Muscle of back (tissue), 11 donors: ENCODE measurements around the gene NAA15. TPM values are rescaled to one million over a fixed set of nuclear protein-coding genes. Genes with fewer than 3 reads are reported as not detected.
"Not testable (repeated sequence)": the region's sequence is repeated elsewhere in the genome, so short reads cannot be mapped to it uniquely, and the experiment has no call there.

Experiments
- DNase-seq, 3 donors: peaks; one replicate each; pipeline versions ENCODE4 v3.0.0 to v3.0.0-alpha.2; 2013
- polyA plus RNA-seq, 10 donors: library from polyadenylated mRNA; unstranded; fragments of 120-200 nt; gene quantifications; one replicate each; pipeline ENCODE4 v1.2.1, GENCODE V29; 2013; ENCODE audit not compliant: insufficient read length in 10 of 10

NAA15 gene
- polyA plus RNA-seq, 10 donors = 22.5 to 38.1 (median 29.2) TPM

DNA sequence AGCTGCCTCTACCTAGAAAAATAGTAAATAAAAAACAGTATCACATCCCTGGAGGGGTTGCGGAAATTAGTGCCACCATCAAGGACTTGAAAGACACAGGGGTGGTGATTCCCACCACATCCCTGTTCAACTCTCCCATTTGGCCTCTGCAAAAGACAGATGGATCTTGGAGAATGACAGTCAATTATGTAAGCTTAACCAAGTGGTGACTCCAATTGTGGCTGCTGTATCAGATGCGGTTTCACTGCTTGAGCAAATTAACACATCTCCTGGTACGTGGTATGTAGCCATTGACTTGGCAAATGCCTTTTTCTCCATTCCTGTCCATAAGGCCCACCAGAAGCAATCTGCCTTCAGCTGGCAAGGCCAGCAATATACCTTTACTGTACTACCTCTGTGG, 143.6 kb downstream of the NAA15 start:
- not testable (repeated sequence) for DNase-seq

DNA sequence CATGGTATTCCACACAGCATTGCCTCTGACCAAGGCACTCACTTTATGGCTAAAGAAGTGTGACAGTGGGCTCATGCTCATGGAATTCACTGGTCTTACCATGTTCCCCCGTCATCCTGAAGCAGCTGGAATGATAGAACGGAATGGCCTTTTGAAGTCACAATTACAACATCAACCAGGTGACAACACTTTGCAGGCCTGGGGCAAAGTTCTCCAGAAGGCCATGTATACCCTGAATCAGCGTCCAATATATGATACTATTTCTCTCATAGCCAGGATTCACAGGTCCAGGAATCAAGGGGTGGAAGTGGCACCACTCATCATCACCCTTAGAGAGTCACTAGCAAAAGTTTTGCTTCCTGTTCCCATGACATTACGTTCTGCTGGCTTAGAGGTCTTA, 145.8 kb downstream of the NAA15 start:
- DNase-seq = not testable (repeated sequence)

DNA sequence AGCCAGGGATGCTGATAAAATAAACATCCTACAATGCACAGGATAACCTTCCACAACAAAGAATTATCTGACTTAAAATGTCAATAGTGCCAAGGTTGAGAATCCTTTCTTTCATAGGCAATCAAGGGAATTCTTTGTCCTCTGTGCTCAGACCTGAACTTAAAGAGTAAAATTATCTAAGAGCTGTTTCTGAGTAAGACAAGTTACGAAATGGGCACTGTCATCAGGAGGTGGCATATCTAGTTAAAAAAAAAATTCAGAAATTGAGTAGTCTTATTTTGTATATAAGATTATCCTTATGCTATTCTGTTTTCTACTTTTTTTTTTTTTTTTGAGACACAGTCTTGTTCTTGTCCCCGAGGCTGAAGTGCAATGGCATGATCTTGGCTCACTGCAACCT, 149.3 kb downstream of the NAA15 start:
- DNase-seq = no peak

DNA sequence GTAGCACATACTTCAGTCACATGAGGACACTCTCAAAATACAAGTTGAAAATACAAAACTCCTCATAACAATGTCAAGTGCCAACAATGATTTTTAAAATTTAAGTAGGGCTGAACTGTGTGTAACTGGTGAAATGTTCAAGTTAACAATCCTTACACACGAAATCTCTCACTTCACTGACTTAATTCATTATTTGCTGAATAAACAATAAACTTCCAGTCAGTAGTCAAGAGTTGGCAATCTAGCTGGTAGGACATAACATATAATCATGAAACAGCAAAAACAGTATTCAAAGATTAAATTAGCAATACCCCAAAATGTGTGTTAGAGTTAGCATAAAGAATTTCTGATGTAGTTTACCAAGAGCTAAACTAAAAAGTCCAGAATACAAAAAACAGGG, 150.7 kb downstream of the NAA15 start:
- DNase-seq = no peak

DNA sequence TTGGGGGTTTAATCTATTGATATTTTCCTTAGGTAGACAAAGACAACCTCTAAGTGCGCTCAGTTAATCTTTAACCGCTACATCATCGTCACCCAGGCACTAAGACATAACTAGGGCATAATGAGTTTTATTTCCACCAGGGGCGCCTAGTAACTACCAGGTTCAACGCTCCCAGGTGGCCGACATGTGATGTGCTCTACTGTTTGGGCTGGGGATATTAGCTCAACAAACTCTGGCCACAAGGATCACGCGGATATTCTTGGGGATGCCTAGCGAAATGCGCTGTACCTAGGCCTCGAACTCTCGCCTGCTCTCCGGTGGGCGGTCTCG, 151.7 kb downstream of the NAA15 start:
- DNase-seq = no peak

DNA sequence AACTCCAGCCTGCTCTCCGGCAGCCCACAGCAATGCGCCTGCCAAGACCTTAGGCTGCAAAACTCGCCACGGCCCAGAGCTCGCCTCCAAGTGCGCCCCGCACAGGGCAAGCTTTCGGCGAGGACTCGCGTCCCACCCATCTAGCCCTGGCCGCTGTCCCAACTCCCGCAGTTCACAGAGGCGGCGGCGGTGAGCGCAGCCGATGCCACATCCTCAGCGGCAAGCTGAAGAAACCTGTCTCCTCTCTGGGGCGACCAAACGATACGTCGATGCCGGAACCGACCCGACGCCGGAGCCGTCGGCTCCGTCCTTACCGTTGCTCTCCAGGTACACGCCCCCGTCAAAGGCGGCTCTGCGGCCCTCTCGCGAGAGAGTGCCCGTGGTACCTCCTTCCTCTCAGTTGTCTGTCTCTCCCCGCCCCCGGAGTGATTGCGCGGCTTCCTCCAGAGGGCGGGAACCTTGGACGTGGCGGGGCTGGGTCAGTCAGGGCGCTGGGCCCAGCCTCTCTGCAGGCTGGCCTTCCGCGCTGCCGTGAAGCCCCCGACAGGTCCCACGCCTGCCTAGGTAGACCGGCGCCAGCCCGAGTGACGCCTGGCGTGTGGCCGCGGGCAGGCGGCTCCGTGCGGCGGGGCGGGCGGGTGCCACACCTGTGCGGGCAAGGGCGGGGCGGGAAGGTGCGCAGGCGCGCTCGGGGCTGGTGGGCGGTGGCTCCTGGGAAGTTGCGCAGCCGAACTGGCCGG, 152.2 kb downstream of the NAA15 start:
- DNase-seq = peak; percentile 97 to 99 (median 98)

DNA sequence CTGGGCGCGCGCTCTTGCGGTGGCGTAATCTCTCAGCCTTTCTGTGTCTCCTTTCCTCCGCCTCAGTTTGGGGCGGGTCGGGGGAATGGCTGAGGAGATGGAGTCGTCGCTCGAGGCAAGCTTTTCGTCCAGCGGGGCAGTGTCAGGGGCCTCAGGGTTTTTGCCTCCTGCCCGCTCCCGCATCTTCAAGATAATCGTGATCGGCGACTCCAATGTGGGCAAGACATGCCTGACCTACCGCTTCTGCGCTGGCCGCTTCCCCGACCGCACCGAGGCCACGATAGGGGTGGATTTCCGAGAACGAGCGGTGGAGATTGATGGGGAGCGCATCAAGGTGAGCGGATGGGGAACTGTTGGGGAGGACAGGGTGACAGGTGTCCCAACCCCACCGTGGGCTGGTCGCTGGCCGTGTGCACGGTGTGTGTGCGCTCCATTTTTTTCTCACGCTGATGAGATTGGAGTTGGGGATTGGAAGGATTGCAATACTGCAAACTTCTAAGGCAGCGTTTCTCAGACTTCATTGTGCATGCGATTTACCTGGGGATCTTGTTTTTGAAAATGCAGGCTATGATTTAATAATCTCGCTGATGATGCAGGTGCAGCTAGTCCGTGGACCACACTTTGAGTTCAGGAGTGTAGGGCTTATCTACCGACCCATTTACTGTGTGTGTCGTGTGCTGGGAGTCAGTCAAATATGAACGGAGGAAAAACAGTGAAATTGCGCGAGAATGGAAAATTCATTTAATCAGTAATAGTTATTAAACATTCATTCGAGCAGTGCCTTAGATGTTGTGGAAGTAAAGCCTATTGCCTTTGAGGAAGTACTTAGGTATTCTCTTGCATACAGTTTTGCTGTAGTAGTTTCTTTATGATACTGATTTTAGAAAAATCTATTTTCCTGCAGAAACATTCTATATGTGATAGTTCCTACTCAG, 153.1 kb downstream of the NAA15 start, which contains the start of gene RAB33B:
Gene RAB33B, plus strand, starts transcription at position 11 of the 935 bp plus-strand sequence. Its CDS starts 75 bp downstream, at position 86.
- DNase-seq = no peak

DNA sequence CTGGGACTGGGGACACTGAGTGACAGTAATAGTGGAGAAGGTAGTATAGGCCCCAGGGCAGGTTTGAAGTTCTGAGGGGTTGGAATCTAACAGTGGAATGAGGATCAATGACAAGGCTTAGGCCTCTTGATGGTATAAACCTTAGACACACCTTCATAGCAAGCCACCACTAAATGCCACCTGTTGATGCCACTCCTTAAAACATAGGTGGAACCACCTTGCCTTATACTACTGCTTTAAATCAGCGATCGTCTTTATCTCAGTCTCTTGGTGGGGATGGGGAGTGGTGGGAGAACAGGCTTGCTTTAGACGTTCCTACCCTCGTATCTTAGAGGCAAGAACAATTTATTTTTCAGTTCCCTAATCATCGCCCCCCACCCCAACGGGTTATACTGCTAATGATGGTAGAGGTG, 153.8 kb downstream of the NAA15 start:
- DNase-seq = peak in 1 of 3 donors; percentile 40

DNA sequence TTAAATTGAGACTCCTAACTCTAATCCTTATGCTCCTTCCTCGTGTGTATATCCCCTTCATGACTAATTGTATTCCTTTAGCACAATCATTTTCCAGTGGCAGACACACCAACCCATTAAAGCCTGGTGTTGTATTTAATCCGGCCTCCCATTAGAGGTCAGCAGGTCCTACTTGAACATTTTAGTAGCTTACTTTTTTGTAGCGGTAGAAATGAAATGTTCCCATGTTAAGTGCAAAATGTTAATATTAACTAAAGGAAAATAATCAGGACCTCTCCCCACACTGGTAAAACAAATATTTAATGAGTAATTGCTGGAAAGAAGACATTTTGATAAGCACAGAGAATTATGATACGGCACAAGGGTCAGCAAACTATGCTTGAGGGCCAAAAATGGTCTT, 156.0 kb downstream of the NAA15 start:
- no peak for DNase-seq

DNA sequence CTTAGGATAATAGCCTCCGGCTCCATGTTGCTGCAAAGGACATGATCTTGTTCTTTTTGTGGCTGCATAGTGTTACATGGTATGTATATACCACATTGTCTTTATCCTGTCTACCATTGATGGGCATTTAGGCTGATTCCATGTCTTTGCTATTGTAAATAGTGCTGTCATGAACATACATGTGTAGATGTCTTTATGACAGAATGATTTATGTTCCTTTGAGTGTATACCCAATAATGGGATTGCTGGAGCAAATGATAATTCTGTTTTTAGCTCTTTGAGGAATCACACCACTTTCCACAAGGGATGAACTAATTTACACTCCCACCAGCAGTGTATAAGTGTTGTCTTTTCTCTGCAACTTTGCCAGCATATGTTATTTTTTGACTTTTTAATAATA, 157.2 kb downstream of the NAA15 start:
- no peak for DNase-seq

DNA sequence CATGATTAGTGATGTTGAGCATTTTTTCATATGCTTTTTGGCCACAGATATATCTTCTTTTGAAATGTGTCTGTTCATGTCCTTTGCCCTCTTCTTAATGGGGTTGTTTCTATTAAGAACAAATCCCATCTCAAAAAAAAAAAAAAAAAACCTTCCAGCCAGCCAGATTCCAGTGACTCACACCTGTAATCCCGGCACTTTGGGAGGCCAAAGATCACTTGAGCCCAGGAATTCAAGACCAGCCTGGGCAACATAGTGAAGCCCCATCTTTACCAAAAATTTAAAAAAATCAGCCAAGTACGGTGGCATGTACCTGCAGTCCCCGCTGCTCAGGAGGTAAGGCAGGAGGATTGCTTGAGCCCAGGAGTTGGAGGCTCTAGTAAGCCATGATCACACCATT, 157.7 kb downstream of the NAA15 start:
- DNase-seq = no peak

DNA sequence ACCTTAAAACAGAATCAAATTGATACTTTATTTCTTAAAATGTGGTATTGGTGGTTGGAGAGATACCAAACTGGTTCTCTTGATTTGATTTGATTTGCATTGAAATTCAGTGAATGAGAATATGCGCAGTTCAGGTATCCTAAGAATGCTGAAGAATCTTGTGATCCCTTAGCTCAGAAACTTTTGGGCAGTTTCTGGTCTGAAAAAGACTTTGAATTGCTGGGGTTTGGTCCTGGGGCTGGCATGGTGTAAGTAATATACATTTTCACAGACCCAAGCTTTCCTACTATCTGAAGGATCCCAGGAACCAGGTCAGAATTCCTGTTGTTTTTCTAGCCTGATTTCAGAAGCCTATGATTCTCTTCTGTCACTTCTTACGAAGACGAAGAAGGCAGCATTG, 159.3 kb downstream of the NAA15 start:
- no peak for DNase-seq

DNA sequence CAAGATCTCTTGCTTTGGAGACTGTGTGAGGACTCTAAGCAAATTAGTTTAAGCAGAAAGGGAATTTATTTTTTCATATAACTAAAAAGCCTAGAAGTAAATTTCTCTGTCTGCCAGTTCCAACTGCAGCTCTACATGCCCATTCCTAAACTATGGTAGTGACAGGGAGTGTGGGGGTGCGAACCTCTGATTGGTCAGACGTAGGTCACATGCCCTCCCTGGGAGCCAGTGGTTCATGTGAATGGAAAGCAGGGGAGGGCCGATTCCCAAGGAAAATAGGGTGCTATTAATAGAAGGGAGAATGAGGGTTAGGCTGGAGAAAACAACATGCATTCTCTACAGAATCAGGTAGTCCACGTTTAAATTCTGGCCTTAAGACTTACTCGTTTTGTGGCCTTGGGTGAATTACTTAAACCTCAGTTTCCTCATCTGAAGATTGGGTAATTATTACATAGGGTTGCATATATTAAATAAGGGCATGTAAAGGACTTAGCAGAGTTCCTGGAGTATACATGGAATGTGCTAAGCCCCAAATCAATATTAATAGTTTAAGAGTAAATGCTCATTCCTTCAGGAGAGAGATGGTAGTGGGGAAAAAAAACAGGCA, 159.8 kb downstream of the NAA15 start:
- no peak for DNase-seq

DNA sequence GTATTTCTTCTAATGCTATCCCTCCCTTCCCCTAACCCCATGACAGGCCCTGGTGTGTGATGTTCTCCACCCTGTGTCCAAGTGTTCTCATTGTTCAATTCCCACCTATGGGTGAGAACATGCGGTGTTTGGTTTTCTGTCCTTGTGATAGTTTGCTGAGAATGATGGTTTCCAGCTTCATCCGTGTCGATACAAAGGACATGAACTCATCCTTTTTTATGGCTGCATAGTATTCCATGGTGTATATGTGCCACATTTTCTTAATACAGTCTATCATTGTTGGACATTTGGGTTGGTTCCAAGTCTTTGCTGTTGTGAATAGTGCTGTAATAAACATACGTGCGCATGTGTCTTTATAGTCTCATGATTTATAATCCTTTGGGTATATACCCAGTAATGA, 163.2 kb downstream of the NAA15 start:
- DNase-seq = not testable (repeated sequence)

DNA sequence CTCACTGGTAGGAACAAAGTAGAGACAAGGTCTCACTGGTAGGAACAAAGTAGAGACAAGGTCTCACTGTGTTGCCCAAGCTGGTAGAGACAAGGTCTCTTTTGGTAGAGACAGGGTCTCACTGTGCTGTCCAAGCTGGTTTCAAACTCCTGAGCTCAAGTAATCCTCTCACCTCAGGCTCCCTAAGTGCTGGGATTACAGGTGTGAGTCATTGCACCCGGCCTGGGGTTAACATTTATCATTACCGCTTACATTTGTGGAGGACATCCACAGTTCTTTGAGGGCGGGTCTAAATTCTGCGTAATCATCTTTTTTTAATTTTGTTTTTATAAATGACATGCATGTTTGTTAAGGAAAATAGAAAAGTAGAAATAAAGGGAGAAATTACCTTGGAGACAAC, 164.6 kb downstream of the NAA15 start:
- DNase-seq = no peak

DNA sequence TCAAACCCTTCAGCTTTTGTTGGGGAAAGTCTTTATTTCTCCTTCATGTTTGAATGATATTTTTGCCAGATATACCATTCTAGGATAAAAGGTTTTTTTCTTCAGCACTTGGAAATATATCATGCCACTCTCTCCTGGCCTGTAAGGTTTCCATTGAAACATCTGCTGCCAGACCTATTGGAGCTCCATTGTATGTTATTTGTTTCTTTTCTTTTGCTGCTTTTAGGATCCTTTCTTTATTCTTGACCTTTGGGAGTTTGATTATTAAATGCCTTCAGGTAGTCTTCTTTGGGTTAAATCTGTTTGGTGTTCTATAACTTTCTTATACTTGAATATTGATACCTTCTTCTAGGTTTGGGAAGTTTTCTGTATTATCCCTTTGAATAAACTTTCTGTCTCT, 167.5 kb downstream of the NAA15 start:
- DNase-seq = not testable (repeated sequence)

DNA sequence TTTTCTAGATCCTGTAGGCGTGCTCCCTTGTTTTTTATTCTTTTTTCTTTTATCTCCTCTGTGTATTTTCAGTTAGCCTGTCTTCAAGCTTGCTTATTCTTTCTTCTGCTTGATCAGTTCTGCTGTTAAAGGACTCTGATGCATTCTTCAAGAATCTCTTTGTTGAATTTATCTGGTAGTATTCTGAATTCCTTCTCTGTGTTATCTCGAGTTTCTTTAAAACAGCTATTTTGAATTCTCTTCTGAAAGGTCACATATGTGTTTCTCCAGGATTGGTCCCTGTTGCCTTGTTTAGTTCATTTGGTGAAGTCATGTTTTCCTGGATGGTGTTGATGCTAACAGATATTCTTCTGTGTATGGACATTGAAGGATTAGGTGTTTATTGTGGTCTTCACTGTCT, 167.9 kb downstream of the NAA15 start:
- DNase-seq = no peak

Other genes with a start within 250 kb of the NAA15 start
- gene ELF2, start 124.3 kb upstream of the NAA15 start, polyA plus RNA-seq = 10 to 100 TPM; 36.0 to 56.8 (median 48.3) TPM
- gene MGARP, start 21.3 kb upstream of the NAA15 start, polyA plus RNA-seq = under 1 TPM in 9 of 10 donors, not detected in 1; 0.13 to 0.64 (median 0.41) TPM
- gene NDUFC1, start 972 bp downstream of the NAA15 start, polyA plus RNA-seq = 10 to 100 TPM; 49.6 to 68.7 (median 57.0) TPM
- 10 to 100 TPM in 6 of 10 donors, 1 to 10 TPM in 4; 8.9 to 11.9 (median 10.2) TPM for gene RAB33B, start 152.6 kb downstream of the NAA15 start, polyA plus RNA-seq